HEK293 (cell line): Measurements from ENCODE around the gene ACTG1.

Source experiments
- CTCF ChIA-PET: fragments of 350-600 bp; formaldehyde crosslinking; extraction: SDS; loops from one replicate; lab custom pipeline; 2021; ENCODE audit warnings: antibody characterized with exemption; lab: Yijun Ruan, JAX
- POLR2A ChIA-PET: fragments of 300-600 bp; formaldehyde crosslinking; extraction: SDS; loops from one replicate; lab custom pipeline; 2020; ENCODE audit warnings: antibody characterized with exemption, inconsistent platforms; lab: Yijun Ruan, JAX
- H3K27ac ChIP-seq: fragments of 200-500 bp; sonication (Bioruptor generic); 2 replicates; pipeline ENCODE4 v1.5.1; 2014; ENCODE audit warnings: low read depth, low read length, control low read depth, inconsistent platforms; ENCODE audit errors: extremely low read depth
- H3K36me3 ChIP-seq, 2 experiments: fragments of 200-500 bp in 1 of 2; sonication (Bioruptor generic) in 1 of 2; 1 replicate in 1 of 2; 2 replicates in 1 of 2; pipeline ENCODE4 v1.5.1; 2014 to 2017; ENCODE audit warnings: inconsistent platforms in 2 of 2, low read length in 2 of 2; ENCODE audit not compliant: control insufficient read depth in 2 of 2, insufficient read depth in 1 of 2
- H3K4me1 ChIP-seq: fragments of 200-500 bp; sonication (Bioruptor generic); 2 replicates; pipeline ENCODE4 v1.5.1; 2014; ENCODE audit warnings: mild to moderate bottlenecking, low read length, inconsistent platforms; ENCODE audit not compliant: control insufficient read depth, insufficient read depth
- H3K4me3 ChIP-seq: 2 replicates; pipeline ENCODE4 v1.5.1; 2011; ENCODE audit warnings: low read depth, mild to moderate bottlenecking, control low read depth, low read length, moderate library complexity
- H3K9me3 ChIP-seq: fragments of 200-500 bp; sonication (Bioruptor generic); 2 replicates; pipeline ENCODE4 v1.5.1; 2014; ENCODE audit warnings: low read depth, low read length, inconsistent platforms; ENCODE audit not compliant: control insufficient read depth, insufficient read depth
- EGR2 ChIP-seq: fragments of 450-650 bp; formaldehyde crosslinking; IDR thresholded peaks from 2 replicates; pipeline ENCODE4 v1.5.1; 2016; ENCODE audit warnings: low read depth, missing biosample characterization, missing genetic modification characterization
- HIC1 ChIP-seq: fragments of 450-650 bp; formaldehyde crosslinking; IDR thresholded peaks from 2 replicates; pipeline ENCODE4 v1.5.1; 2016; ENCODE audit warnings: missing biosample characterization, missing genetic modification characterization
- KLF17 ChIP-seq: fragments of 450-650 bp; formaldehyde crosslinking; IDR thresholded peaks from 2 replicates; pipeline ENCODE4 v1.5.1; 2016; ENCODE audit warnings: missing biosample characterization, missing genetic modification characterization
- KLF7 ChIP-seq: fragments of 450-650 bp; formaldehyde crosslinking; IDR thresholded peaks from 2 replicates; pipeline ENCODE4 v1.5.1; 2016; ENCODE audit warnings: missing biosample characterization, missing genetic modification characterization, borderline replicate concordance
- MZF1 ChIP-seq: fragments of 450-650 bp; formaldehyde crosslinking; IDR thresholded peaks from 2 replicates; pipeline ENCODE4 v1.5.1; 2017; ENCODE audit warnings: missing biosample characterization, missing genetic modification characterization, borderline replicate concordance
- OSR2 ChIP-seq: fragments of 450-650 bp; formaldehyde crosslinking; IDR thresholded peaks from 2 replicates; pipeline ENCODE4 v1.5.1; 2016; ENCODE audit warnings: missing biosample characterization, missing genetic modification characterization
- RBAK ChIP-seq: fragments of 450-650 bp; formaldehyde crosslinking; IDR thresholded peaks from 2 replicates; pipeline ENCODE4 v1.5.1; 2016; ENCODE audit warnings: missing biosample characterization, missing genetic modification characterization
- ZBTB17 ChIP-seq: fragments of 450-650 bp; formaldehyde crosslinking; IDR thresholded peaks from 2 replicates; pipeline ENCODE4 v1.5.1; 2016; ENCODE audit warnings: missing biosample characterization, missing genetic modification characterization
- ZFHX2 ChIP-seq: fragments of 450-650 bp; formaldehyde crosslinking; conservative IDR thresholded peaks from 2 replicates; pipeline ENCODE4 v1.5.1; 2016; ENCODE audit warnings: missing biosample characterization, missing genetic modification characterization
- ZNF114 ChIP-seq: fragments of 450-650 bp; formaldehyde crosslinking; IDR thresholded peaks from 2 replicates; pipeline ENCODE4 v1.5.0; 2017; ENCODE audit warnings: missing biosample characterization, missing genetic modification characterization
- ZNF221 ChIP-seq: fragments of 450-650 bp; formaldehyde crosslinking; IDR thresholded peaks from 2 replicates; pipeline ENCODE4 v1.5.1; 2017; ENCODE audit warnings: missing biosample characterization, missing genetic modification characterization, borderline replicate concordance
- ZNF266 ChIP-seq: fragments of 450-650 bp; formaldehyde crosslinking; IDR thresholded peaks from 2 replicates; pipeline ENCODE4 v1.5.1; 2016; ENCODE audit warnings: missing biosample characterization, missing genetic modification characterization, low read depth
- ZNF513 ChIP-seq: fragments of 450-650 bp; IDR thresholded peaks from 2 replicates; pipeline ENCODE4 v1.5.1; 2018; ENCODE audit warnings: missing biosample characterization, missing genetic modification characterization
- ZNF548 ChIP-seq: fragments of 450-650 bp; formaldehyde crosslinking; IDR thresholded peaks from 2 replicates; pipeline ENCODE4 v1.5.1; 2016; ENCODE audit warnings: missing biosample characterization, missing genetic modification characterization
- ZNF555 ChIP-seq: fragments of 450-650 bp; formaldehyde crosslinking; conservative IDR thresholded peaks from 2 replicates; pipeline ENCODE4 v1.5.1; 2017; ENCODE audit warnings: missing biosample characterization, mild to moderate bottlenecking, missing genetic modification characterization, inconsistent platforms
- ZNF600 ChIP-seq: fragments of 450-650 bp; formaldehyde crosslinking; IDR thresholded peaks from 2 replicates; pipeline ENCODE4 v1.5.1; 2016; ENCODE audit warnings: missing biosample characterization, missing genetic modification characterization
- ZNF626 ChIP-seq: fragments of 450-650 bp; sonication (Bioruptor Pico); formaldehyde crosslinking; IDR thresholded peaks from 2 replicates; pipeline ENCODE4 v1.5.1; 2018; ENCODE audit warnings: missing biosample characterization, missing genetic modification characterization, inconsistent platforms
- ZNF677 ChIP-seq: fragments of 450-650 bp; IDR thresholded peaks from 2 replicates; pipeline ENCODE4 v1.5.0; 2018; ENCODE audit warnings: missing biosample characterization, mild to moderate bottlenecking, missing genetic modification characterization, moderate library complexity
- ZNF701 ChIP-seq: fragments of 450-650 bp; formaldehyde crosslinking; IDR thresholded peaks from 2 replicates; pipeline ENCODE4 v1.5.1; 2016; ENCODE audit warnings: missing biosample characterization, missing genetic modification characterization
- ZNF791 ChIP-seq: fragments of 450-650 bp; formaldehyde crosslinking; IDR thresholded peaks from 2 replicates; pipeline ENCODE4 v1.5.1; 2016; ENCODE audit warnings: missing biosample characterization, missing genetic modification characterization
- ZNF792 ChIP-seq: fragments of 450-650 bp; formaldehyde crosslinking; IDR thresholded peaks from 2 replicates; pipeline ENCODE4 v1.5.1; 2016; ENCODE audit warnings: missing biosample characterization, missing genetic modification characterization
- ZNF837 ChIP-seq: fragments of 450-650 bp; formaldehyde crosslinking; IDR thresholded peaks from 2 replicates; pipeline ENCODE4 v1.5.1; 2016; ENCODE audit warnings: missing biosample characterization, missing genetic modification characterization
- ZNF843 ChIP-seq: fragments of 450-650 bp; formaldehyde crosslinking; IDR thresholded peaks from 2 replicates; pipeline ENCODE4 v1.5.1; 2016; ENCODE audit warnings: missing biosample characterization, missing genetic modification characterization
- ZSCAN23 ChIP-seq: fragments of 450-650 bp; formaldehyde crosslinking; IDR thresholded peaks from 2 replicates; pipeline ENCODE4 v1.5.1; 2016; ENCODE audit warnings: missing biosample characterization, missing genetic modification characterization
- ZXDB ChIP-seq: fragments of 450-650 bp; formaldehyde crosslinking; IDR thresholded peaks from 2 replicates; pipeline ENCODE4 v1.5.1; 2016; ENCODE audit warnings: missing biosample characterization, missing genetic modification characterization
- TF ChIP-seq, protein P1 (sequence below): fragments of 450-650 bp; formaldehyde crosslinking; IDR thresholded peaks from 2 replicates; pipeline ENCODE4 v1.5.1; 2016; ENCODE audit warnings: missing biosample characterization, missing genetic modification characterization

Gene ACTG1

DNA sequence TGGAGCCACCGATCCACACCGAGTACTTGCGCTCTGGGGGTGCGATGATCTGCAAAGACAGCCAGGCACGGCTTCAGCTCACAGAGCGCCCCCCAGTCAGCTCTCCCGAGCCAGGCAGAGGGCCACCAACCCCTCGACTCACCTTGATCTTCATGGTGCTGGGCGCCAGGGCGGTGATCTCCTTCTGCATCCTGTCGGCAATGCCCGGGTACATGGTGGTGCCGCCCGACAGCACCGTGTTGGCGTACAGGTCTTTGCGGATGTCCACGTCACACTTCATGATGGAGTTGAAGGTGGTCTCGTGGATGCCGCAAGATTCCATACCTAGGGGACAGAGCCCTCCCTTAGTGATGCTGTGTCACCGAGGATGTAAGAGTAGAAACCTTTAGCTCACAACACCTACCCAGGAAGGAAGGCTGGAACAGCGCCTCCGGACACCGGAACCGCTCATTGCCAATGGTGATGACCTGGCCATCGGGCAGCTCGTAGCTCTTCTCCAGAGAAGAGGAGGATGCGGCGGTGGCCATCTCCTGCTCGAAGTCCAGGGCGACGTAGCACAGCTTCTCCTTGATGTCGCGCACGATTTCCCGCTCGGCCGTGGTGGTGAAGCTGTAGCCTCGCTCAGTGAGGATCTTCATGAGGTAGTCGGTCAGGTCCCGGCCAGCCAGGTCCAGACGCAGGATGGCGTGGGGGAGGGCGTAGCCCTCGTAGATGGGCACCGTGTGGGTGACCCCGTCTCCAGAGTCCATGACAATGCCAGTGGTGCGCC, 1.6 kb downstream of the ACTG1 start (continued):
- TF ChIP-seq HIC1 (0 out of 2 replicates have a peak, but pooled peaks have one; percentile 29), ZNF221 (tag by site-specific recombination) (no peak), ZNF701 (tag by site-specific recombination) (no peak), ZFHX2 (tag by site-specific recombination) (no peak), ZNF837 (tag by site-specific recombination) (no peak), ZNF600 (tag by site-specific recombination) (peak; percentile 24; the same call in 1 of the 2 replicates), ZBTB17 (tag by site-specific recombination) (peak; percentile 59), ZNF114 (tag by site-specific recombination) (no peak)

GRCh38 chr17:81509972-81510784, 2.4 kb downstream of the ACTG1 start:
- Histone ChIP-seq H3K9me3 (no peaks in the 10 kb centered on the region), H3K4me3 (peak overlapping the region; percentile 92), H3K27ac (peak overlapping the region; percentile 100), H3K4me1 (peaks cover 8% of the 10 kb centered on the region; the same call in 1 of the 2 replicates), H3K36me3 (peaks cover 18 to 40% of the 10 kb centered on the region in 2 experiments)
- POLR2A ChIA-PET: interaction anchor here (0.6 to 9.9 kb wide), 18 partner anchors 10 to 194 kb away, joined by 3 to 85 read pairs (median 5); partner anchors contain the start of genes BAHCC1, FAAP100 and MRPL12
- CTCF ChIA-PET: interaction anchor here (0.6 to 1.3 kb wide), 8 partner anchors 10 to 1052 kb away, joined by 3 to 5 read pairs (median 3); no protein-coding TSS in a partner anchor
- TF ChIP-seq, protein P1, sequence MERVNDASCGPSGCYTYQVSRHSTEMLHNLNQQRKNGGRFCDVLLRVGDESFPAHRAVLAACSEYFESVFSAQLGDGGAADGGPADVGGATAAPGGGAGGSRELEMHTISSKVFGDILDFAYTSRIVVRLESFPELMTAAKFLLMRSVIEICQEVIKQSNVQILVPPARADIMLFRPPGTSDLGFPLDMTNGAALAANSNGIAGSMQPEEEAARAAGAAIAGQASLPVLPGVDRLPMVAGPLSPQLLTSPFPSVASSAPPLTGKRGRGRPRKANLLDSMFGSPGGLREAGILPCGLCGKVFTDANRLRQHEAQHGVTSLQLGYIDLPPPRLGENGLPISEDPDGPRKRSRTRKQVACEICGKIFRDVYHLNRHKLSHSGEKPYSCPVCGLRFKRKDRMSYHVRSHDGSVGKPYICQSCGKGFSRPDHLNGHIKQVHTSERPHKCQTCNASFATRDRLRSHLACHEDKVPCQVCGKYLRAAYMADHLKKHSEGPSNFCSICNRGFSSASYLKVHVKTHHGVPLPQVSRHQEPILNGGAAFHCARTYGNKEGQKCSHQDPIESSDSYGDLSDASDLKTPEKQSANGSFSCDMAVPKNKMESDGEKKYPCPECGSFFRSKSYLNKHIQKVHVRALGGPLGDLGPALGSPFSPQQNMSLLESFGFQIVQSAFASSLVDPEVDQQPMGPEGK (tag by site-specific recombination): 0 out of 2 replicates have a peak, but pooled peaks have one; percentile 11
- no peak for TF ChIP-seq ZNF626 (tag by site-specific recombination)
- no peak for TF ChIP-seq ZNF266 (tag by site-specific recombination)
- no peak for TF ChIP-seq KLF17
- no peak for TF ChIP-seq ZNF555 (tag by site-specific recombination)
- no peak for TF ChIP-seq ZNF513 (tag by site-specific recombination)
- no peak for TF ChIP-seq ZNF548 (tag by site-specific recombination)
- peak; percentile 58; the same call in 1 of the 2 replicates for TF ChIP-seq ZNF600 (tag by site-specific recombination)
- TF ChIP-seq ZSCAN23 (tag by site-specific recombination): no peak
- TF ChIP-seq ZNF791 (tag by site-specific recombination): no peak
- TF ChIP-seq ZXDB (tag by site-specific recombination): no peak
- TF ChIP-seq KLF7: no peak
- TF ChIP-seq MZF1 (tag by site-specific recombination): no peak
- no peak for TF ChIP-seq EGR2 (tag by site-specific recombination)
- no peak for TF ChIP-seq ZNF792 (tag by site-specific recombination)
- no peak for TF ChIP-seq ZNF677 (tag by site-specific recombination)
- TF ChIP-seq OSR2 (tag by site-specific recombination): 0 out of 2 replicates have a peak, but pooled peaks have one; percentile 28
- no peak for TF ChIP-seq RBAK (tag by site-specific recombination)
- no peak for TF ChIP-seq ZNF843 (tag by site-specific recombination)
